Kidney capillary endothelial cell (primary cell): ENCODE results near the gene GNAQ.

ENCODE experiments used
- DNase-seq: peaks from one replicate; pipeline ENCODE4 v3.0.0-alpha.2; 2018; ENCODE audit warnings: low spot score

The GNAQ gene

GRCh38 chr9:77969083-77969482 is 62.5 kb downstream of the GNAQ start:
- DNase-seq: no peak

GRCh38 chr9:77968506-77968905 is 63.1 kb downstream of the GNAQ start:
- no peak for DNase-seq

GRCh38 chr9:77966718-77967117 is 64.9 kb downstream of the GNAQ start:
- no peak for DNase-seq

- DNase-seq: no peak
Measured at GRCh38 chr9:77965445-77966123, 66.0 kb downstream of the GNAQ start.

- no peak for DNase-seq
Measured at GRCh38 chr9:77964258-77964657, 67.4 kb downstream of the GNAQ start.

GRCh38 chr9:77961541-77961940 is 70.1 kb downstream of the GNAQ start:
- peak; percentile 36 for DNase-seq

- DNase-seq: no peak
Measured at GRCh38 chr9:77960356-77961153, 71.1 kb downstream of the GNAQ start.

GRCh38 chr9:77959803-77960202 is 71.8 kb downstream of the GNAQ start:
- DNase-seq: no peak

- DNase-seq: no peak
Measured at GRCh38 chr9:77957652-77958051, 74.0 kb downstream of the GNAQ start.

GRCh38 chr9:77956555-77956954 is 75.1 kb downstream of the GNAQ start:
- no peak for DNase-seq

GRCh38 chr9:77954666-77955015 is 77.0 kb downstream of the GNAQ start:
- DNase-seq: no peak

- DNase-seq: no peak
Measured at GRCh38 chr9:77954013-77954665, 77.5 kb downstream of the GNAQ start.

GRCh38 chr9:77953590-77953989 is 78.0 kb downstream of the GNAQ start:
- no peak for DNase-seq

- no peak for DNase-seq
Measured at GRCh38 chr9:77952635-77953328, 78.8 kb downstream of the GNAQ start.

GRCh38 chr9:77951369-77951768 is 80.2 kb downstream of the GNAQ start:
- DNase-seq: no peak

GRCh38 chr9:77949751-77950436 is 81.7 kb downstream of the GNAQ start:
- DNase-seq: no peak

GRCh38 chr9:77947651-77948050 is 84.0 kb downstream of the GNAQ start:
- DNase-seq: no peak

GRCh38 chr9:77946969-77947620 is 84.5 kb downstream of the GNAQ start:
- DNase-seq: no peak

GRCh38 chr9:77946296-77946695 is 85.3 kb downstream of the GNAQ start:
- no peak for DNase-seq

- no peak for DNase-seq
Measured at GRCh38 chr9:77945798-77946197, 85.8 kb downstream of the GNAQ start.

- no peak for DNase-seq
Measured at GRCh38 chr9:77944556-77945243, 86.9 kb downstream of the GNAQ start.
